HG03378 (cell line): ENCODE results near the gene FANK1.
A peak's percentile ranks its signal among the peaks of the same experiment; 100 is the strongest.
"Not testable (repeated sequence)": the region's sequence is repeated elsewhere in the genome, so short reads cannot be mapped to it uniquely, and the experiment has no call there.

Source experiments
- ATAC-seq: cut with Tn5 transposase; IDR thresholded peaks from one replicate; pipeline ENCODE4 v1.9.1; 2021; ENCODE audit warnings: mild to moderate bottlenecking, moderate library complexity; ENCODE audit not compliant: unreplicated experiment

The FANK1 gene

GRCh38 chr10:125926247-125926646 lies 29.9 kb downstream of the FANK1 start:
- no peak for ATAC-seq

- not testable (repeated sequence) for ATAC-seq
Measured at GRCh38 chr10:125927265-125927664, 30.9 kb downstream of the FANK1 start.

GRCh38 chr10:125928928-125929585 lies 32.7 kb downstream of the FANK1 start:
- ATAC-seq: no peak

- no peak for ATAC-seq
Measured at GRCh38 chr10:125929618-125930017, 33.3 kb downstream of the FANK1 start.

- ATAC-seq: no peak
Measured at GRCh38 chr10:125933693-125934092, 37.3 kb downstream of the FANK1 start.

- no peak for ATAC-seq
Measured at GRCh38 chr10:125936331-125936730, 40.0 kb downstream of the FANK1 start.

GRCh38 chr10:125940515-125940914 lies 44.2 kb downstream of the FANK1 start:
- ATAC-seq: no peak

GRCh38 chr10:125951290-125951689 lies 54.9 kb downstream of the FANK1 start:
- no peak for ATAC-seq

GRCh38 chr10:125953778-125954385 lies 57.5 kb downstream of the FANK1 start:
- no peak for ATAC-seq

- ATAC-seq: no peak
Measured at GRCh38 chr10:125955766-125956165, 59.4 kb downstream of the FANK1 start.

- no peak for ATAC-seq
Measured at GRCh38 chr10:125961743-125962142, 65.4 kb downstream of the FANK1 start.

- ATAC-seq: no peak
Measured at GRCh38 chr10:125962200-125962599, 65.8 kb downstream of the FANK1 start.

- no peak for ATAC-seq
Measured at GRCh38 chr10:125964558-125964957, 68.2 kb downstream of the FANK1 start.

- no peak for ATAC-seq
Measured at GRCh38 chr10:125967533-125967932, 71.2 kb downstream of the FANK1 start.

- not testable (repeated sequence) for ATAC-seq
Measured at GRCh38 chr10:125970077-125970630, 73.8 kb downstream of the FANK1 start.

- ATAC-seq: no peak
Measured at GRCh38 chr10:125976960-125977605, 80.7 kb downstream of the FANK1 start.

GRCh38 chr10:125979976-125980375 lies 83.6 kb downstream of the FANK1 start:
- no peak for ATAC-seq

- no peak for ATAC-seq
Measured at GRCh38 chr10:125980521-125981035, 84.2 kb downstream of the FANK1 start.

- peak; percentile 87 for ATAC-seq
Measured at GRCh38 chr10:125982260-125982948, 86.0 kb downstream of the FANK1 start.

GRCh38 chr10:125983161-125983560 lies 86.8 kb downstream of the FANK1 start:
- no peak for ATAC-seq

GRCh38 chr10:125983656-125984055 lies 87.3 kb downstream of the FANK1 start:
- no peak for ATAC-seq
